Measurements from ENCODE around the gene MZT2A.

GRCh38 chr2:131535526-131535925, 43.3 kb upstream of the MZT2A start:
- no peak for TF ChIP-seq NFIC (IDR thresholded peaks at IDR 0.05)
- TF ChIP-seq CEBPB (IDR thresholded peaks at IDR 0.05): no peak
- no peak for TF ChIP-seq YY1 (IDR thresholded peaks at IDR 0.05; ENCODE audit: low read depth)
- TF ChIP-seq TAF1 (IDR thresholded peaks at IDR 0.05; ENCODE audit: low read depth): no peak
- TF ChIP-seq RAD21 (IDR thresholded peaks at IDR 0.05; ENCODE audit: low read depth): no peak
- TF ChIP-seq EGR1 (IDR thresholded peaks at IDR 0.05): no peak
- no peak for TF ChIP-seq REST (IDR thresholded peaks at IDR 0.05; ENCODE audit: low read depth)
- no peak for TF ChIP-seq MAX (IDR thresholded peaks at IDR 0.05)
- no peak for TF ChIP-seq TCF12 (IDR thresholded peaks at IDR 0.05; ENCODE audit: low read depth)
- TF ChIP-seq EP300 (IDR thresholded peaks at IDR 0.05; ENCODE audit: borderline replicate concordance): no peak
- TF ChIP-seq FOXM1 (IDR thresholded peaks at IDR 0.05; ENCODE audit: borderline replicate concordance, low read depth): no peak
- TF ChIP-seq USF1 (IDR thresholded peaks at IDR 0.05): no peak

All from Ishikawa (cell line).